GM12878 (cell line): ENCODE measurements around the gene B3GNT2.
A peak's percentile ranks its signal among the peaks of the same experiment; 100 is the strongest.

Source experiments
- CEBPB ChIP-seq, 2 experiments: fragments of 150-350 bp in 1 of 2; IDR thresholded peaks; 2 replicates each; pipeline ENCODE4 v1.6.1; 2012 to 2014; ENCODE audit warnings: low read depth in 2 of 2, low read length in 2 of 2, borderline replicate concordance in 1 of 2, inconsistent platforms in 1 of 2
- CHD4 ChIP-seq: fragments of 200-600 bp; sonication (generic); IDR thresholded peaks from 2 replicates; pipeline ENCODE4 v1.6.1; 2016; ENCODE audit warnings: mild to moderate bottlenecking
- EZH2 ChIP-seq: IDR thresholded peaks from 2 replicates; pipeline ENCODE4 v1.6.1; 2012; ENCODE audit warnings: low read depth, mild to moderate bottlenecking, control low read depth, inconsistent platforms, low read length, borderline replicate concordance; ENCODE audit not compliant: control insufficient read depth
- GATAD2B ChIP-seq: fragments of 450-650 bp; conservative IDR thresholded peaks from 2 replicates; pipeline ENCODE4 v1.6.1; 2017; ENCODE audit warnings: low read depth, mild to moderate bottlenecking, moderate library complexity
- NFYA ChIP-seq: IDR thresholded peaks from 2 replicates; pipeline ENCODE4 v1.6.1; 2011; ENCODE audit warnings: low read depth, mild to moderate bottlenecking, low read length, improper control_type of control experiment, borderline replicate concordance
- POLR2A ChIP-seq: IDR thresholded peaks from 2 replicates; pipeline ENCODE4 v1.6.1; 2011; ENCODE audit warnings: low read depth, mild to moderate bottlenecking, low read length
- POLR2AphosphoS5 ChIP-seq: IDR thresholded peaks from 2 replicates; pipeline ENCODE4 v1.6.1; 2011; ENCODE audit warnings: mild to moderate bottlenecking, low read length, inconsistent platforms
- RCOR1 ChIP-seq: conservative IDR thresholded peaks from 2 replicates; pipeline ENCODE4 v1.6.1; 2012; ENCODE audit warnings: low read depth, low read length, improper control_type of control experiment
- SREBF2 ChIP-seq: IDR thresholded peaks from 2 replicates; pipeline ENCODE4 v1.6.1; 2012; ENCODE audit warnings: mild to moderate bottlenecking, low read length
- SUPT20H ChIP-seq: IDR thresholded peaks from 2 replicates; pipeline ENCODE4 v1.6.1; 2011; ENCODE audit warnings: low read depth, mild to moderate bottlenecking, low read length, moderate library complexity, borderline replicate concordance; ENCODE audit not compliant: control insufficient read depth
- YY1 ChIP-seq: IDR thresholded peaks from 2 replicates; pipeline ENCODE4 v1.6.1; 2011; ENCODE audit warnings: low read depth, mild to moderate bottlenecking, low read length
- TF ChIP-seq, protein P1 (sequence below), 3 experiments: IDR thresholded peaks in 2 of 3; conservative IDR thresholded peaks in 1 of 3; 2 replicates each; pipeline ENCODE4 v1.5.1; 2011; ENCODE audit warnings: low read depth in 3 of 3, low read length in 3 of 3, mild to moderate bottlenecking in 3 of 3, control low read depth in 2 of 3, moderate library complexity in 2 of 3, inconsistent platforms in 1 of 3, mixed read lengths in 1 of 3; ENCODE audit not compliant: control insufficient read depth in 2 of 3, insufficient read depth in 1 of 3; ENCODE audit errors: extremely low read depth in 1 of 3
- TF ChIP-seq, protein P2 (sequence below): IDR thresholded peaks from 2 replicates; pipeline ENCODE4 v1.6.1; 2012; ENCODE audit warnings: low read depth, low read length, improper control_type of control experiment
- TF ChIP-seq, protein P3 (sequence below): fragments of 450-650 bp; IDR thresholded peaks from 2 replicates; pipeline ENCODE4 v1.6.1; 2014; ENCODE audit warnings: mild to moderate bottlenecking

DNA sequence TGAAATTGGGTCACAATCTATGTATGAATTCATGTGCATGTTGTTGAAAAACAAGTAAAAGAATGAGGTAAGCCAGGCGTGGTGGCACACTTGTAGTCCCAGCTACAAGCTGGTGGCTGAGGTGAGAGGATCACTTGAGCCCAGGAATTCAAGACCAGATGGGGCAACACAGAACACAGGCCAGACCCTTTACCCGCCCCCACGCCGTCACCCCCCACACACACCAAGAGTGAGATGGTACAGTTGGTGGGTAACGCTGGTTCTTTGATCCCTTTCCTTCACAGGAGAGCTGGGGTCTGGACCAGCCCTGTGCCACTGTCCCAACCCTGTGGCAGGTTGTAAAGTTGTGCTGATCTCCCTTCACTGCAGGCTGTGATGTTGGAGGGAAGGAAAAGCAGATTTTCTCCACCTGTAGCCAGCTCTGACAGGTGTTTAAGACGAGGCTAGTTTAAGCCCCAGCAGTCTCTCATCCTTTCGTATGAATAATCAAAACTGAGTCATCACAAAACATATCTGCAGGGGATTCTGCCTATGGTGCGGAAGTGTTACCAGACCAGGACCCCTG, 13.6 kb downstream of the B3GNT2 start:
- TF ChIP-seq EZH2 (no peak), YY1 (no peak), POLR2A (peak; percentile 50; the same call in 1 of the 2 replicates), POLR2AphosphoS5 (peak; percentile 64; the same call in 1 of the 2 replicates), CEBPB (IDR thresholded peaks at IDR 0.05; ENCODE audit: borderline replicate concordance in 1 of 2, low read depth in 2 of 2, low read length in 2 of 2) (no peak), SREBF2 (no peak), NFYA (no peak), SUPT20H (no peak), CHD4 (no peak), GATAD2B (no peak), RCOR1 (no peak)
- TF ChIP-seq, protein P1, sequence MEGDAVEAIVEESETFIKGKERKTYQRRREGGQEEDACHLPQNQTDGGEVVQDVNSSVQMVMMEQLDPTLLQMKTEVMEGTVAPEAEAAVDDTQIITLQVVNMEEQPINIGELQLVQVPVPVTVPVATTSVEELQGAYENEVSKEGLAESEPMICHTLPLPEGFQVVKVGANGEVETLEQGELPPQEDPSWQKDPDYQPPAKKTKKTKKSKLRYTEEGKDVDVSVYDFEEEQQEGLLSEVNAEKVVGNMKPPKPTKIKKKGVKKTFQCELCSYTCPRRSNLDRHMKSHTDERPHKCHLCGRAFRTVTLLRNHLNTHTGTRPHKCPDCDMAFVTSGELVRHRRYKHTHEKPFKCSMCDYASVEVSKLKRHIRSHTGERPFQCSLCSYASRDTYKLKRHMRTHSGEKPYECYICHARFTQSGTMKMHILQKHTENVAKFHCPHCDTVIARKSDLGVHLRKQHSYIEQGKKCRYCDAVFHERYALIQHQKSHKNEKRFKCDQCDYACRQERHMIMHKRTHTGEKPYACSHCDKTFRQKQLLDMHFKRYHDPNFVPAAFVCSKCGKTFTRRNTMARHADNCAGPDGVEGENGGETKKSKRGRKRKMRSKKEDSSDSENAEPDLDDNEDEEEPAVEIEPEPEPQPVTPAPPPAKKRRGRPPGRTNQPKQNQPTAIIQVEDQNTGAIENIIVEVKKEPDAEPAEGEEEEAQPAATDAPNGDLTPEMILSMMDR (IDR thresholded peaks at IDR 0.05 in 2 of 3, conservative IDR thresholded peaks at IDR 0.05 in 1 of 3; ENCODE audit: control insufficient read depth in 2 of 3, extremely low read depth in 1 of 3, insufficient read depth in 1 of 3, low read depth in 3 of 3, low read length in 3 of 3): no peak
- TF ChIP-seq, protein P2, sequence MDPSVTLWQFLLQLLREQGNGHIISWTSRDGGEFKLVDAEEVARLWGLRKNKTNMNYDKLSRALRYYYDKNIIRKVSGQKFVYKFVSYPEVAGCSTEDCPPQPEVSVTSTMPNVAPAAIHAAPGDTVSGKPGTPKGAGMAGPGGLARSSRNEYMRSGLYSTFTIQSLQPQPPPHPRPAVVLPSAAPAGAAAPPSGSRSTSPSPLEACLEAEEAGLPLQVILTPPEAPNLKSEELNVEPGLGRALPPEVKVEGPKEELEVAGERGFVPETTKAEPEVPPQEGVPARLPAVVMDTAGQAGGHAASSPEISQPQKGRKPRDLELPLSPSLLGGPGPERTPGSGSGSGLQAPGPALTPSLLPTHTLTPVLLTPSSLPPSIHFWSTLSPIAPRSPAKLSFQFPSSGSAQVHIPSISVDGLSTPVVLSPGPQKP: no peak
- TF ChIP-seq, protein P3, sequence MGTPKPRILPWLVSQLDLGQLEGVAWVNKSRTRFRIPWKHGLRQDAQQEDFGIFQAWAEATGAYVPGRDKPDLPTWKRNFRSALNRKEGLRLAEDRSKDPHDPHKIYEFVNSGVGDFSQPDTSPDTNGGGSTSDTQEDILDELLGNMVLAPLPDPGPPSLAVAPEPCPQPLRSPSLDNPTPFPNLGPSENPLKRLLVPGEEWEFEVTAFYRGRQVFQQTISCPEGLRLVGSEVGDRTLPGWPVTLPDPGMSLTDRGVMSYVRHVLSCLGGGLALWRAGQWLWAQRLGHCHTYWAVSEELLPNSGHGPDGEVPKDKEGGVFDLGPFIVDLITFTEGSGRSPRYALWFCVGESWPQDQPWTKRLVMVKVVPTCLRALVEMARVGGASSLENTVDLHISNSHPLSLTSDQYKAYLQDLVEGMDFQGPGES: no peak
